Thoracic aorta (tissue), 2 donors: ENCODE results near the gene COL24A1. TPM values are rescaled to one million over a fixed set of nuclear protein-coding genes. Genes with fewer than 3 reads are reported as not detected.
A peak's percentile ranks its signal among the peaks of the same experiment; 100 is the strongest.

Source experiments
- ATAC-seq: fragments of 150-250 bp; one replicate; pipeline ENCODE4 v1.8.0; 2017; ENCODE audit warnings: low read depth; ENCODE audit not compliant: insufficient number of reproducible peaks, low FRiP score
- DNase-seq: peaks from one replicate; pipeline ENCODE4 v3.0.0-alpha.2; 2020; ENCODE audit warnings: low spot score
- H3K27ac ChIP-seq, 2 donors: fragments of 200-600 bp; sonication (generic); 1 replicate in 1 of 2; 2 replicates in 1 of 2; pipeline ENCODE4 v1.5.1; 2016; ENCODE audit warnings: mild to moderate bottlenecking in 2 of 2, moderate library complexity in 2 of 2
- H3K27me3 ChIP-seq: fragments of 200-600 bp; sonication (generic); replicated peaks from 2 replicates; pipeline ENCODE4 v1.6.0; 2016; ENCODE audit warnings: mild to moderate bottlenecking; ENCODE audit not compliant: insufficient read depth
- H3K36me3 ChIP-seq: fragments of 200-600 bp; sonication (generic); one replicate; pipeline ENCODE4 v1.5.1; 2016
- H3K4me1 ChIP-seq, 2 donors: fragments of 200-600 bp; sonication (generic); 1 replicate in 1 of 2; 2 replicates in 1 of 2; pipeline versions ENCODE4 v1.5.1 to v1.6.0; 2016; ENCODE audit warnings: low read depth in 2 of 2, mild to moderate bottlenecking in 1 of 2; ENCODE audit not compliant: control insufficient read depth in 1 of 2
- H3K4me3 ChIP-seq: fragments of 200-600 bp; sonication (generic); 2 replicates; pipeline ENCODE4 v1.5.1; 2016; ENCODE audit warnings: mild to moderate bottlenecking
- H3K9me3 ChIP-seq: fragments of 200-600 bp; sonication (generic); 2 replicates; pipeline ENCODE4 v1.5.1; 2016
- CTCF ChIP-seq: fragments of 200-600 bp; sonication (generic); IDR thresholded peaks from one replicate; pipeline ENCODE4 v1.5.1; 2019; ENCODE audit warnings: antibody characterized with exemption
- total RNA-seq, 2 donors: library from RNA; depleted of rRNA; stranded (reverse); fragments of >200 nt; gene quantifications; one replicate each; pipeline versions ENCODE4 v1.1.0 to v1.2.3, GENCODE V29; 2016

The COL24A1 gene
- total RNA-seq, 2 donors from 2014 or later, result 1.6 to 2.8 TPM

- no peak overlapping the region for H3K27ac ChIP-seq
- H3K4me3 ChIP-seq, result no peak overlapping the region
- TF ChIP-seq CTCF, result no peak
- H3K27me3 ChIP-seq, result no peaks in the 10 kb centered on the region
- ATAC-seq (no peak), DNase-seq (no peak)
- no peaks in the 10 kb centered on the region for H3K9me3 ChIP-seq
- no peaks in the 10 kb centered on the region for H3K36me3 ChIP-seq
- H3K4me1 ChIP-seq, result peaks cover 0 to 3% of the 10 kb centered on the region in 2 donors
Observed at GRCh38 chr1:86030180-86030579, 126.4 kb downstream of the COL24A1 start.

DNA sequence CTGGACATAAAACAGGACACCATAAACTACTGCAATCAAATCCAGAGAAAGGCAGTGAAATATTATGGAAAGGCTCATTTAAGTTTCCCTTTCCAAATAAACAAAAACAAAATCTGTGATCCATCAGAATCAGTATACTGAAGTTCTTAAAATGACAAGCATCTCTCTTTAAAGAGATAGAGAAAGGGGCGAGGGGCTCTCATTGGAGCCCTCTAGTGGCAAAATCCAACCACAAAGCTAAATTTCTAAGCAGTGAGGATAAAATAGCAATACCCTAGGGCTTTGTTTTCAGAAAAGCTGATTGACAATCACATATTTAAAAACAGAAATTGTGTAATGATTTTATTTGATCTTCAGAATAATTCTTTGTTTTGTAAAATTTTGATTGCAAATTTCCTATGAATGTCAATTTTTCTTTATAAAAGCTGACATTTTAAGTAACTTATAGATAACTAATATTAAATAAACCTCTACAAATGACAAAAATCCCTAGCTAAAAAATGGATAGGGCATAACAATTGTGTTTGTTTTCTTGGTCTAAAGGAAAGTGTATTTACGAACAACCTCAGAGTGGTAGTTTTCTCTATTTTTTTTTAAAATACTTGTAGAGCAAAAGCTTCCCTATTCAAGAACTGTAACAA lies 138.2 kb downstream of the COL24A1 start:
- Histone ChIP-seq H3K27me3 (no peaks in the 10 kb centered on the region), H3K36me3 (no peaks in the 10 kb centered on the region), H3K4me1 (no peaks in the 10 kb centered on the region), H3K27ac (no peak overlapping the region), H3K9me3 (no peaks in the 10 kb centered on the region), H3K4me3 (no peak overlapping the region)
- DNase-seq, result no peak
- ATAC-seq, result no peak
- peak; percentile 51 for TF ChIP-seq CTCF

- Histone ChIP-seq H3K27ac (no peak overlapping the region), H3K9me3 (no peaks in the 10 kb centered on the region), H3K4me3 (no peak overlapping the region), H3K4me1 (no peaks in the 10 kb centered on the region), H3K27me3 (no peaks in the 10 kb centered on the region), H3K36me3 (no peaks in the 10 kb centered on the region)
- no peak for ATAC-seq
- no peak for DNase-seq
- TF ChIP-seq CTCF, result no peak
Observed at GRCh38 chr1:86016076-86016759, 140.4 kb downstream of the COL24A1 start.

DNA sequence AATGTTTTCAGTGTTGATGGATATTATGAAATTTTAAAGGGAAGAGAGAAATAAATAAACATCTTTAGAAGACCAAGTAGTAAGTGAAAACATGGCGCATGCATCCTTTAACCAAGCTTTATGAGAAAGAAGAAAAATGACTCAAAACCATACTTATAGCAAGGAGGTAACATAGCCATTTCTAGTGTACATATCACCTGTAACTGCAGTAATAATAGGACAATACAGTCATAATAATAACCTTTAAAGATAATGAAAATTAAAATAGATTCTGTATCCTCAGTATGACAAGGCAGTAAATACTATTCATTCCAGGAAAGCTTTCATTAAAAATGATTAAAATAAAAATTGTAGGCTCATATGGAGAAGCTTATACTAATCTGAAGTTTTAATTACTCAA lies 141.2 kb downstream of the COL24A1 start:
- DNase-seq (no peak), ATAC-seq (no peak)
- Histone ChIP-seq H3K9me3 (no peaks in the 10 kb centered on the region), H3K36me3 (no peaks in the 10 kb centered on the region), H3K4me1 (no peaks in the 10 kb centered on the region), H3K27ac (no peak overlapping the region), H3K27me3 (no peaks in the 10 kb centered on the region), H3K4me3 (no peak overlapping the region)
- TF ChIP-seq CTCF, result no peak

GRCh38 chr1:86000601-86001000 lies 156.0 kb downstream of the COL24A1 start:
- Histone ChIP-seq H3K4me3 (no peak overlapping the region), H3K27ac (no peak overlapping the region), H3K27me3 (no peaks in the 10 kb centered on the region), H3K9me3 (no peaks in the 10 kb centered on the region), H3K36me3 (no peaks in the 10 kb centered on the region), H3K4me1 (no peaks in the 10 kb centered on the region)
- no peak for TF ChIP-seq CTCF
- DNase-seq (no peak), ATAC-seq (no peak)
